Measurements from ENCODE around the gene PPP1R13L.

DNA sequence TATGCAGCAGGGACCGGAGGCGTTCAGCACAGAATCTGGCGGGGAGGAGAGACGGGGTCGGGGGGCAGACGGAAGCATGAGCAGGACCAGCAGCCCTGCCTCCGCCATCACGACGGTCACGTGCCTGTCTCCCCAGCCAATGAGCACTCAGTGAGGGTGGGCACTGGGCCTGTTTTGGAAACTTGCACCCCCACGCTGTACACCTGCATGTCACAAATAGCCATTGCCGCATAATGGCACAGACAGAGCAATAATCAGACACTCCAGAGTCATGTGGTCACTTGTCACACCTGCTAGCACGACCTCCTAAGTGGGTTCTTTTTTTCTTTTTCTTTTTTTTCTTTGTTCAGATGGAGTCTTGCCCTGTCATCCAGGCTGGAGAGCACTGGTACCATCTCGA, 43.3 kb downstream of the PPP1R13L start:
- TF ChIP-seq, protein P1, sequence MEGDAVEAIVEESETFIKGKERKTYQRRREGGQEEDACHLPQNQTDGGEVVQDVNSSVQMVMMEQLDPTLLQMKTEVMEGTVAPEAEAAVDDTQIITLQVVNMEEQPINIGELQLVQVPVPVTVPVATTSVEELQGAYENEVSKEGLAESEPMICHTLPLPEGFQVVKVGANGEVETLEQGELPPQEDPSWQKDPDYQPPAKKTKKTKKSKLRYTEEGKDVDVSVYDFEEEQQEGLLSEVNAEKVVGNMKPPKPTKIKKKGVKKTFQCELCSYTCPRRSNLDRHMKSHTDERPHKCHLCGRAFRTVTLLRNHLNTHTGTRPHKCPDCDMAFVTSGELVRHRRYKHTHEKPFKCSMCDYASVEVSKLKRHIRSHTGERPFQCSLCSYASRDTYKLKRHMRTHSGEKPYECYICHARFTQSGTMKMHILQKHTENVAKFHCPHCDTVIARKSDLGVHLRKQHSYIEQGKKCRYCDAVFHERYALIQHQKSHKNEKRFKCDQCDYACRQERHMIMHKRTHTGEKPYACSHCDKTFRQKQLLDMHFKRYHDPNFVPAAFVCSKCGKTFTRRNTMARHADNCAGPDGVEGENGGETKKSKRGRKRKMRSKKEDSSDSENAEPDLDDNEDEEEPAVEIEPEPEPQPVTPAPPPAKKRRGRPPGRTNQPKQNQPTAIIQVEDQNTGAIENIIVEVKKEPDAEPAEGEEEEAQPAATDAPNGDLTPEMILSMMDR (conservative IDR thresholded peaks at IDR 0.05 in 1 of 2, IDR thresholded peaks at IDR 0.05 in 1 of 2; ENCODE audit: low read depth in 1 of 2, low read length in 2 of 2): no peak
- TF ChIP-seq EZH2 (IDR thresholded peaks at IDR 0.05; ENCODE audit: low read length, missing control alignments): no peak
